H9 (cell line): Measurements from ENCODE around the gene ACTN1. TPM values are rescaled to one million over a fixed set of nuclear protein-coding genes. Genes with fewer than 3 reads are reported as not detected.

ENCODE experiments used
- DNase-seq: peaks from one replicate; pipeline ENCODE4 v3.0.0-alpha.2; 2017
- H2AFZ ChIP-seq: one replicate; pipeline ENCODE4 v1.6.1; 2013; ENCODE audit warnings: mild to moderate bottlenecking, low read length, control low read depth, moderate library complexity
- H2AK5ac ChIP-seq: 2 replicates; pipeline ENCODE4 v1.6.1; 2013; ENCODE audit warnings: low read length, control low read depth, mixed read lengths; ENCODE audit not compliant: insufficient read length
- H2BK120ac ChIP-seq: one replicate; pipeline ENCODE4 v1.6.1; 2013; ENCODE audit warnings: low read depth, mild to moderate bottlenecking, low read length, control low read depth, inconsistent platforms; ENCODE audit not compliant: poor library complexity, severe bottlenecking
- H2BK12ac ChIP-seq: 2 replicates; pipeline ENCODE4 v1.6.1; 2013; ENCODE audit warnings: low read length, control low read depth, mixed read lengths, low read depth; ENCODE audit not compliant: insufficient read length
- H2BK15ac ChIP-seq: 2 replicates; pipeline ENCODE4 v1.6.1; 2013; ENCODE audit warnings: low read depth, low read length, control low read depth
- H2BK20ac ChIP-seq: one replicate; pipeline ENCODE4 v1.6.1; 2013; ENCODE audit warnings: low read depth, mild to moderate bottlenecking, low read length, control low read depth, inconsistent platforms; ENCODE audit not compliant: poor library complexity, severe bottlenecking
- H2BK5ac ChIP-seq: 2 replicates; pipeline ENCODE4 v1.6.1; 2013; ENCODE audit warnings: low read length, control low read depth, mixed read lengths; ENCODE audit not compliant: insufficient read length
- H3K14ac ChIP-seq: 2 replicates; pipeline ENCODE4 v1.6.1; 2013; ENCODE audit warnings: low read length, control low read depth; ENCODE audit not compliant: insufficient read depth
- H3K18ac ChIP-seq: 2 replicates; pipeline ENCODE4 v1.6.1; 2013; ENCODE audit warnings: low read depth, mild to moderate bottlenecking, mixed read lengths, low read length, control low read depth; ENCODE audit not compliant: insufficient read length
- H3K23ac ChIP-seq: 2 replicates; pipeline ENCODE4 v1.6.1; 2013; ENCODE audit warnings: low read length, control low read depth, mixed read lengths, low read depth; ENCODE audit not compliant: insufficient read length
- H3K23me2 ChIP-seq: 2 replicates; pipeline ENCODE4 v1.6.1; 2013; ENCODE audit warnings: low read depth, mild to moderate bottlenecking, mixed read lengths, low read length, control low read depth; ENCODE audit not compliant: insufficient read length, poor library complexity, severe bottlenecking
- H3K27ac ChIP-seq: 2 replicates; pipeline ENCODE4 v1.5.1; 2013; ENCODE audit warnings: low read length, control low read depth, mixed read lengths, low read depth; ENCODE audit not compliant: insufficient read length
- H3K27me3 ChIP-seq: 2 replicates; pipeline ENCODE4 v1.6.1; 2013; ENCODE audit warnings: low read length, control low read depth, inconsistent platforms; ENCODE audit not compliant: insufficient read depth
- H3K4ac ChIP-seq: 2 replicates; pipeline ENCODE4 v1.6.1; 2013; ENCODE audit warnings: low read depth, mild to moderate bottlenecking, control low read depth, inconsistent platforms, low read length, moderate library complexity
- H3K4me1 ChIP-seq: 2 replicates; pipeline ENCODE4 v1.6.1; 2013; ENCODE audit warnings: low read length, control low read depth, inconsistent platforms; ENCODE audit not compliant: insufficient read depth
- H3K4me2 ChIP-seq: 2 replicates; pipeline ENCODE4 v1.6.1; 2013; ENCODE audit warnings: low read length, control low read depth, mixed read lengths; ENCODE audit not compliant: insufficient read length, insufficient read depth
- H3K56ac ChIP-seq: 2 replicates; pipeline ENCODE4 v1.6.1; 2013; ENCODE audit warnings: low read depth, mild to moderate bottlenecking, mixed read lengths, low read length, control low read depth; ENCODE audit not compliant: insufficient read length
- H3K79me1 ChIP-seq: 2 replicates; pipeline ENCODE4 v1.6.1; 2013; ENCODE audit warnings: low read depth, mild to moderate bottlenecking, moderate library complexity, low read length, control low read depth, inconsistent platforms; ENCODE audit not compliant: insufficient read depth, poor library complexity, severe bottlenecking
- H3K79me2 ChIP-seq: 2 replicates; pipeline ENCODE4 v1.6.1; 2013; ENCODE audit warnings: low read length, control low read depth, inconsistent platforms; ENCODE audit not compliant: insufficient read depth
- H3K9ac ChIP-seq: 2 replicates; pipeline ENCODE4 v1.6.1; 2013; ENCODE audit warnings: low read length, control low read depth, mixed read lengths; ENCODE audit not compliant: insufficient read length; ENCODE audit errors: extremely low read depth
- H3K9me3 ChIP-seq: one replicate; pipeline ENCODE4 v1.6.1; 2013; ENCODE audit warnings: low read depth, low read length, inconsistent platforms; ENCODE audit not compliant: control insufficient read depth
- H3T11ph ChIP-seq: one replicate; pipeline ENCODE4 v1.6.1; 2013; ENCODE audit warnings: mild to moderate bottlenecking, low read length, control low read depth, inconsistent platforms
- H4K20me1 ChIP-seq: one replicate; pipeline ENCODE4 v1.6.1; 2013; ENCODE audit not compliant: control insufficient read depth, insufficient read length, insufficient read depth
- H4K5ac ChIP-seq: 2 replicates; pipeline ENCODE4 v1.6.1; 2013; ENCODE audit warnings: low read depth, mild to moderate bottlenecking, mixed read lengths, low read length, control low read depth; ENCODE audit not compliant: insufficient read length
- H4K8ac ChIP-seq: replicated peaks from 2 replicates; pipeline ENCODE4 v1.6.1; 2013; ENCODE audit warnings: low read length, control low read depth, mixed read lengths, low read depth; ENCODE audit not compliant: insufficient read length
- H4K91ac ChIP-seq: 2 replicates; pipeline ENCODE4 v1.6.1; 2013; ENCODE audit warnings: low read depth, mild to moderate bottlenecking, moderate library complexity, mixed read lengths, low read length, control low read depth; ENCODE audit not compliant: insufficient read length
- H3K27ac Mint-ChIP-seq, 3 experiments: 2 replicates in 2 of 3; 3 replicates in 1 of 3; pipeline ENCODE4 v1.8.0; 2020 to 2021; ENCODE audit warnings: mixed read lengths in 3 of 3, mild to moderate bottlenecking in 1 of 3, moderate library complexity in 1 of 3
- H3K27me3 Mint-ChIP-seq: 2 replicates; pipeline ENCODE4 v1.8.0; 2021; ENCODE audit warnings: low read depth, mild to moderate bottlenecking, moderate library complexity, mixed read lengths
- H3K36me3 Mint-ChIP-seq, 3 experiments: 2 replicates in 2 of 3; 3 replicates in 1 of 3; pipeline ENCODE4 v1.8.0; 2020 to 2021; ENCODE audit warnings: low read depth in 3 of 3, mixed read lengths in 3 of 3; ENCODE audit not compliant: insufficient read depth in 1 of 3
- H3K4me1 Mint-ChIP-seq, 2 experiments: 2 replicates each; pipeline ENCODE4 v1.8.0; 2020; ENCODE audit warnings: mixed read lengths in 2 of 2
- H3K4me3 Mint-ChIP-seq, 2 experiments: 2 replicates in 1 of 2; 3 replicates in 1 of 2; pipeline ENCODE4 v1.8.0; 2020 to 2021; ENCODE audit warnings: mild to moderate bottlenecking in 2 of 2, mixed read lengths in 2 of 2, moderate library complexity in 1 of 2
- H3K9me3 Mint-ChIP-seq, 2 experiments: 2 replicates in 1 of 2; 3 replicates in 1 of 2; pipeline ENCODE4 v1.8.0; 2020; ENCODE audit warnings: mild to moderate bottlenecking in 2 of 2, mixed read lengths in 2 of 2, moderate library complexity in 1 of 2
- CTCF ChIP-seq: fragments of 200-600 bp; sonication (generic); conservative IDR thresholded peaks from 3 replicates; pipeline ENCODE4 v1.8.0; 2021; ENCODE audit warnings: antibody characterized with exemption, mild to moderate bottlenecking
- WGBS: extraction: QIAGEN DNeasy Blood & Tissue Kit; methylation state at CpG from one replicate; pipeline ENCODE4 v1.1.7; 2013; ENCODE audit warnings: missing lambda C conversion rate, low lambda C conversion rate, mixed read lengths; ENCODE audit not compliant: insufficient read length; ENCODE audit errors: extremely low coverage; 5-methylcytosine and 5-hydroxymethylcytosine counted together
- total RNA-seq: library from RNA; stranded (reverse); gene quantifications from 2 replicates; pipeline ENCODE4 v1.2.1, GENCODE V29; 2021

Gene ACTN1
- total RNA-seq, 1 experiment from 2014 or later = 219 TPM

DNA sequence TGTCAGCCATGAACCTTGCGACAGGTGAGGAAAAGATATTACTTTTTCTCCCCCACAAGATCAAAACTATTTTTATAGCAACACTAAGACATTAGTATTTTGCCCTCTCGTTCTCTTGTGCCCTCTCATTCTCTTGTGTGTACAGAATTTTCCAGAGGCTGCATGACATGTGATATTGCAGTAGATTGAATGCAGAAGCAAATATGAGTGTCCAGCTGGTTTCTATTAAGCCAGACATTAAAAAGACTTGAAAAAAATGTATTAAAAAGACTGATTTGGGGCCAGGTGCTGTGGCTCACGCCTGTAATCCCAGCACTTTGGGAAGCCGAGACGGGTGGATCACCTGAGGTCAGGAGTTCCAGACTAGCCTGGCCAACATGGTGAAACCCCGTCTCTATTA is 122.5 kb downstream of the ACTN1 start:
- H3K23ac ChIP-seq = no peak overlapping the region
- H2BK120ac ChIP-seq = no peak overlapping the region
- H2AK5ac ChIP-seq = no peak overlapping the region
- Mint-ChIP-seq H3K36me3 (peaks cover 0 to 3% (median 0%) of the 10 kb centered on the region in 3 experiments; a peak in 1 of 7 replicates), H3K27me3 (no peaks in the 10 kb centered on the region), H3K9me3 (peaks cover 0 to 2% of the 10 kb centered on the region in 2 experiments; a peak in 2 of 5 replicates), H3K4me3 (no peak overlapping the region), H3K27ac (no peak overlapping the region), H3K4me1 (peaks cover 5 to 7% of the 10 kb centered on the region in 2 experiments)
- H3K27ac ChIP-seq = no peak overlapping the region
- H2BK5ac ChIP-seq = no peak overlapping the region
- no peaks in the 10 kb centered on the region for H4K20me1 ChIP-seq
- no peak overlapping the region for H4K91ac ChIP-seq
- H3K4me1 ChIP-seq = no peaks in the 10 kb centered on the region; the same call in 1 of the 2 replicates
- no peak overlapping the region for H2AFZ ChIP-seq
- H3K4me2 ChIP-seq = no peak overlapping the region
- TF ChIP-seq CTCF = no peak
- no peak overlapping the region for H2BK20ac ChIP-seq
- H3K9me3 ChIP-seq = no peaks in the 10 kb centered on the region
- no peak overlapping the region for H3K4ac ChIP-seq
- H3T11ph ChIP-seq = no peak overlapping the region
- WGBS = no CpG with 5 or more reads among the region's 6 CpGs
- H3K79me1 ChIP-seq = no peaks in the 10 kb centered on the region
- no peaks in the 10 kb centered on the region for H3K27me3 ChIP-seq
- H3K23me2 ChIP-seq = no peaks in the 10 kb centered on the region
- H4K5ac ChIP-seq = no peak overlapping the region
- no peaks in the 10 kb centered on the region for H3K79me2 ChIP-seq
- H2BK15ac ChIP-seq = no peak overlapping the region
- no peak overlapping the region for H3K9ac ChIP-seq
- H2BK12ac ChIP-seq = no peak overlapping the region
- no peak overlapping the region for H4K8ac ChIP-seq
- no peak for DNase-seq
- H3K56ac ChIP-seq = no peak overlapping the region
- H3K18ac ChIP-seq = no peak overlapping the region
- no peak overlapping the region for H3K14ac ChIP-seq
